H1 (cell line): ENCODE results near the gene ARHGAP25. TPM values are rescaled to one million over a fixed set of nuclear protein-coding genes. Genes with fewer than 3 reads are reported as not detected.

Source experiments
- NRF1 ChIP-seq: IDR thresholded peaks from 2 replicates; pipeline ENCODE4 v1.6.1; 2011; ENCODE audit warnings: mild to moderate bottlenecking, low read depth, low read length, improper control_type of control experiment
- RAD21 ChIP-seq, 2 experiments: IDR thresholded peaks in 1 of 2; conservative IDR thresholded peaks in 1 of 2; 2 replicates each; pipeline ENCODE4 v1.6.1; 2011; ENCODE audit warnings: low read depth in 2 of 2, low read length in 2 of 2, improper control_type of control experiment in 1 of 2, inconsistent platforms in 1 of 2, mild to moderate bottlenecking in 1 of 2, moderate library complexity in 1 of 2
- SAP30 ChIP-seq: fragments of 300-600 bp; sonication (generic); IDR thresholded peaks from 2 replicates; pipeline ENCODE4 v1.7.1; 2012; ENCODE audit warnings: low read length, moderate library complexity, mild to moderate bottlenecking, inconsistent platforms; ENCODE audit not compliant: insufficient read depth, insufficient replicate concordance
- SP4 ChIP-seq: IDR thresholded peaks from 2 replicates; pipeline ENCODE4 v1.6.1; 2012; ENCODE audit warnings: low read length, inconsistent platforms
- TAF1 ChIP-seq: IDR thresholded peaks from 2 replicates; pipeline ENCODE4 v1.6.1; 2011; ENCODE audit warnings: mild to moderate bottlenecking, low read depth, low read length
- polyA plus RNA-seq, 7 experiments: library from polyadenylated mRNA; depleted of rRNA in 3 of 7; stranded (reverse) in 5 of 7; unstranded in 2 of 7; fragments of >200 nt in 5 of 7; fragments of 200-250 nt in 2 of 7; gene quantifications; 1 replicate in 5 of 7; 2 replicates in 1 of 7; 4 replicates in 1 of 7; pipeline versions ENCODE4 v1.2.1 to v1.2.3, GENCODE V29; 2011 to 2013; ENCODE audit warnings: missing spikeins in 2 of 7, mixed read lengths in 2 of 7
- total RNA-seq: library from RNA; stranded (reverse); fragmentation: NEBNext Ultra II Directional; extraction: Animal tissue kit (Norgen Biotek cat#: 25700); gene quantifications from 2 replicates; pipeline ENCODE4 v1.2.1, GENCODE V29; 2021

ARHGAP25 gene
- total and polyA plus RNA-seq, 2 of the 8 experiments (the other 6 are each of a cell fraction or from before 2014, with no cell fraction given), result 1.00 to 1.2 TPM

- TF ChIP-seq NRF1, result no peak
- no peak for TF ChIP-seq RAD21 (IDR thresholded peaks at IDR 0.05 in 1 of 2, conservative IDR thresholded peaks at IDR 0.05 in 1 of 2; ENCODE audit: low read depth in 2 of 2, low read length in 2 of 2)
- TF ChIP-seq SP4, result no peak
- TF ChIP-seq TAF1, result no peak
- no peak for TF ChIP-seq SAP30
- TF ChIP-seq, all 59 proteins: peak for 0
These were observed 101.0 kb downstream of the ARHGAP25 start (continued) for GRCh38 chr2:68835621-68836020.
